Measurements from ENCODE around the gene SOX15.
"Not testable (repeated sequence)": the region's sequence is repeated elsewhere in the genome, so short reads cannot be mapped to it uniquely, and the experiment has no call there.

Gene SOX15

GRCh38 chr17:7589891-7590691 is at the start of gene SOX15:
Gene SOX15, minus strand, starts transcription at chr17:7590094. Its CDS starts 418 bp downstream, at chr17:7589676.
- no peak for DNase-seq (ENCODE audit: low read depth in 2 of 2)

- DNase-seq (ENCODE audit: low read depth in 2 of 2) = no peak
Measured at GRCh38 chr17:7636163-7636562, 46.3 kb upstream of the SOX15 start.

GRCh38 chr17:7634384-7634783 is 44.5 kb upstream of the SOX15 start:
- DNase-seq (ENCODE audit: low read depth in 2 of 2) = no peak

GRCh38 chr17:7633093-7633492 is 43.2 kb upstream of the SOX15 start:
- no peak for DNase-seq (ENCODE audit: low read depth in 2 of 2)

GRCh38 chr17:7632492-7632894 is 42.6 kb upstream of the SOX15 start:
- no peak for DNase-seq (ENCODE audit: low read depth in 2 of 2)

- no peak for DNase-seq (ENCODE audit: low read depth in 2 of 2)
Measured at GRCh38 chr17:7631398-7632380, 41.8 kb upstream of the SOX15 start.

GRCh38 chr17:7629939-7630571 is 40.2 kb upstream of the SOX15 start, which contains the start of gene SHBG:
Gene SHBG, plus strand, starts transcription at chr17:7630135. Its CDS starts 38 bp downstream, at chr17:7630173.
- no peak for DNase-seq (ENCODE audit: low read depth in 2 of 2)

DNA sequence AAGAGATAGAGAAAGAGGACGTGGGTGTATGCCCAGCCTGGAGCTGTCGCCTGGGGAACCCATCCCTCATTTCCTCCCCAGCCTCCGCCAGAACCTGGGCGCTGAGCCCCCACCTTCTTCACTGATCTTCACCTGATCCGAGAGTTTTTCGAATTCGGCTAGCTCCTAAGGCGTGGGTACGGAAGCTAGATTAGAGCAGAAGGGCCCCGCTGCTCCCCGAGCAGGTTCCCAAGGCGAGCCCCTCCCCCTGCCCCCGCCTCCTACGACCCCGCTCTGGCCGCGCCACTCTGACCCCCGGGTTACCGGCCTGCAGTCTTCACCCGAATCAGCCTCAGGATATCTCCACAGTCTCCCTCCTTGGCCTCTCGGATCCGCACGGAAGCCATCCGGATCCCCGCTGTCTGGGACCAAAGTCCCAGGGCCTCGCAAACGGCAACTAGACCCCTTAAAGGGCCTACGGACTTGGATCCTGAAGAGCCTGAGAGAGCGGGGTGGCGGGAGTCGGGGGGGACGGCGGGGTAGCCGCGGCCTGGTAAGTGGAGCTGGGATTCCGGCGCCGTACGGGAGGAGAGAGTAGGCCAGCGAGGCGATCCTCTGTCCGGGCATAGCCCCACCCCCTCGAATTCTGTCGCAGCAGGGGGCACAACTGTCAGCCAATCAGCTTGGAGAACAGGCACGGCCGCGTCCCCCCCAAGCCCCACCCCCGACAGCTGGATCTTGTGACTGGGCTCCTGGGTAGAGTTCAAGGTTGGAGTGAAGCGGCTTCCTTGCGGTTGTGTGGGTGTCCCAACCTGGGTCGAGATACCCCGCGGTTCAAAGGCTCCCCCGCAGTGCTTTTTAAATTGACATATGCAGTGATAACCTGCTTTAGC is 37.6 kb upstream of the SOX15 start, which contains the start of gene SAT2:
SAT2 (minus strand) TSS at position 572 of the 872 bp plus-strand sequence; CDS start at position 386, 186 bp downstream.
- peak; percentile 70 for DNase-seq (ENCODE audit: low read depth in 2 of 2)

GRCh38 chr17:7626956-7627249 is 37.0 kb upstream of the SOX15 start:
- DNase-seq (ENCODE audit: low read depth in 2 of 2) = no peak

DNA sequence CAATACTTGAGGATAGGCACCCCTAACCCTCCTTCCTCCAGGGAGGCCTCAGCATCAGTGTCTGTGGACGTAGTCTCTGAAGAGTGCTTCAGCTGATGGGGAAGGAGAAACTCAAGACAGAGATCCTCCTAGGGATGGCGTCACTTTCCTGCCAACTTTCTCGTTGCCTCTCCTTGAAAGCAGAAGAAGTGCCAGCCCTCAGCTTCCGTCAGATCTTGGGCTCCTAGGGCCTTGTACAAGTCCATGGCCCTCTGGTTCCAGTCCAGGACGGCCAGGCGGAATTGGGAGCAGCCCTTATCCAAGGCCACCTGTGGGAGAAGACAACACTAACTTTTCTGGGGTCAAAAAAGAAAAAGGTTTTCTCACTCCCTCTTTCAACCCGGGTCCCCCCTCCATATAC is 36.4 kb upstream of the SOX15 start:
- no peak for DNase-seq (ENCODE audit: low read depth in 2 of 2)

DNA sequence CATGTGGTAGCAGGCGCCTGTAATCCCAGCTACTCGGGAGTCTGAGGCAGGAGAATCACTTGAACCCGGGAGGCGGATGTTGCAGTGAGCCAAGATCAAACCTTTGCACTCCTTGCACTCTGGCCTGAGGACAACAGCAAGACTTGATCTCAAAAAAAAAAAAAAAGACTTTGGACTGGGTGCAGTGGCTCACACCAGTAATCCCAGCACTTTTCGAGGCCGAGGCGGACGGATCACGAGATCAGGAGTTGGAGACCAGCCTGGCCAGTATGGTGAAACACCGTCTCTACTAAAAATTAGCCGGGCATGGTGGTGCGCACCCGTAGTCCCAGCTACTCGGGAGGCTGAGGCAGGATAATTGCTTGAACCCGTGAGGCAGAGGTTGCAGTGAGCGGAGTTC is 35.9 kb upstream of the SOX15 start:
- not testable (repeated sequence) for DNase-seq (ENCODE audit: low read depth in 2 of 2)

DNA sequence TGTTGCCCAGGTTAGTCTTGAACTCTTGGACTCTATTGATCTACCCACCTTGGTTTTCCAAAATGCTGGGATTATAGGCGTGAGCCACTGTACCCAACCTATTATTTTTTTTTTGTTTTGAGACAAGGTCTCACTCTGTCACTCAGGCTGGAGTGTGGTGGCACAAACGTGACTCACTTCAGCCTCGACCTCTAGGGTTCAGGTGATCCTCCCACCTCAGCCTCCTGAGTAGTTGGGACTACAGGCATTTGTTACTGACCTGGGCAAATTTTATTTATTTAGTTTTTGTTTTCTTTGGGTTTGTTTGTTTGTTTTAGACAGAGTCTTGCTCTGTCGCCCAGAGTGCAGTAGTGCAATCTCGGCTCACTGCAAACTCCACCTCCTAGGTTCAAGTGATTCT is 33.8 kb upstream of the SOX15 start:
- no peak for DNase-seq (ENCODE audit: low read depth in 2 of 2)

DNA sequence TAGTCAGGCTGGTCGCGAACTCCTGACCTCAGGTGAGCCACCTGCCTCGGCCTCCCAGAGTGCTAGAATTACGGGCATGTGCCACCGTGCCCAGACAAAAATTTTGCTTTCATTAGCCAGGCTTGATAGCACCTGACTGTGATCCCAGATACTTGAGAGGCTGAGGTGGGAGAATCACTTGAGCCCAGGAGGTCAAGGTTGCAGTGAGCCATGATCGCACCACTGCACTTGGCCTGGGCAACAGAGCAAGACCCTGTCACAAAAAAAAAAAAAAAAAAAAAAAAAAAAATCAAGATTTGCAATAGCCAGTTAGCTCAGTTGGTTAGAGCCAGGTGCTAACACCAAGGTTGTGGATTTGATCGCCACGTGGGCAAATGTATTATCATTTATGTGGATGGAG is 30.9 kb upstream of the SOX15 start:
- no peak for DNase-seq (ENCODE audit: low read depth in 2 of 2)

DNA sequence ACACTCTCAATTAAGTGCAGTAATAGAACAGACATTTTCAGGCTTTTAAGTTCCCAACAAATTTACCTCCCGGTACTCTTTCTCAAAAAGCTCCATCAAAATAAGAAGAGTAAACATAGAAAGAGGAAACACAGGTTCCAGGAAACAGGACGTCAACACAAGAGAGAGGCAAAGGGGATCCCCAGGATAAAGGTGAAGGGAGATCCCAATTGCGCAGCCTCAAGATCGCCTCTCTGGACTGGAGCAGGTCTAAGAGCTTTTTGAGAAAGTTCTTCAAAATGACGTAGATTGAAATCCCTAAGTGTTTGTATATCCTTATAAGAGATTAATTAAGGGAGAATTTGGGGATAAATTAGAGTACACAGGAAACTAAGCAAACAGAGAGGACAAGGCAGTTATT is 28.7 kb upstream of the SOX15 start:
- no peak for DNase-seq (ENCODE audit: low read depth in 2 of 2)

DNA sequence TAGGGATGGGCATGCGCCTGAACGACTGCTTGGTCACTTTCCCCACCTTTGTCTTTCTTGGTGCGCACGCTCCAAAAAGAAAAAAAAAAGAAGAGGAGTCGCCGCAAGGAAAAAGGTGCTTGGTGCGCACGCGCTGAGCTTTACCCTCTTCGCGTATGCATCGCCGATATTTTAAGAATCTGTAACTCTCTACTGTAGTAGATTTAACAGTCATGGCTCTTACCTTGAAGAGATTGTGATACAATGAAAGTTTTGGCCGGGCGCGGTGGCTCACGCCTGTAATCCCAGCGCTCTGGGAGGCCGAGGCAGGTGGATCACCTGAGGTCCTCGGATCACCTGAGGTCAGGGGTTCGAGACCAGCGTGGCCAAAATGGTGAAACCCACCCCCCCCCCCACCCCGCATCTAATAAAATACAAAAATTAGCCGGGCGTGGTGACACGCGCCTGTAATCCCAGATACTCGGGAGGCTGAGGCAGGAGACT is 25.4 kb upstream of the SOX15 start:
- DNase-seq (ENCODE audit: low read depth in 2 of 2) = no peak

- DNase-seq (ENCODE audit: low read depth in 2 of 2) = peak; percentile 94 to 97
Measured at GRCh38 chr17:7614425-7615264, 24.8 kb upstream of the SOX15 start, which contains the start of gene FXR2. Gene FXR2, minus strand, starts transcription at chr17:7614897. Its CDS starts 365 bp downstream, at chr17:7614532.

- no peak for DNase-seq (ENCODE audit: low read depth in 2 of 2)
Measured at GRCh38 chr17:7613769-7614424, 24.0 kb upstream of the SOX15 start.

- DNase-seq (ENCODE audit: low read depth in 2 of 2) = no peak
Measured at GRCh38 chr17:7612294-7612640, 22.4 kb upstream of the SOX15 start.

GRCh38 chr17:7611635-7612293 is 21.9 kb upstream of the SOX15 start:
- DNase-seq (ENCODE audit: low read depth in 2 of 2) = no peak

All from stimulated activated CD8-positive, alpha-beta memory T cell treated with anti-CD3 and anti-CD28 coated beads, Interleukin-7, amount 100 ng/mL, for 1 hour (primary cell).